T-helper 2 cell treated with Interferon-gamma antibody and Interleukin-4, amounts not matched to agents 100 ng/mL and 5 ng/mL, for 36 hours (primary cell): ENCODE data around the gene ADAM12. TPM values are rescaled to one million over a fixed set of nuclear protein-coding genes. Genes with fewer than 3 reads are reported as not detected.
"Not testable (repeated sequence)": the region's sequence is repeated elsewhere in the genome, so short reads cannot be mapped to it uniquely, and the experiment has no call there.

ENCODE experiments used
- intact Hi-C: fragments of 100-400 bp; cut with micrococcal nuclease; formaldehyde crosslinking; loops from one replicate; pipeline ENCODE4 v1.15.1; 2023
- total RNA-seq: library from RNA; stranded (reverse); gene quantifications from 2 replicates; pipeline ENCODE4 v1.2.3, GENCODE V29; 2022

The ADAM12 gene
- total RNA-seq, 1 donor from 2014 or later, result 0.14 TPM

DNA sequence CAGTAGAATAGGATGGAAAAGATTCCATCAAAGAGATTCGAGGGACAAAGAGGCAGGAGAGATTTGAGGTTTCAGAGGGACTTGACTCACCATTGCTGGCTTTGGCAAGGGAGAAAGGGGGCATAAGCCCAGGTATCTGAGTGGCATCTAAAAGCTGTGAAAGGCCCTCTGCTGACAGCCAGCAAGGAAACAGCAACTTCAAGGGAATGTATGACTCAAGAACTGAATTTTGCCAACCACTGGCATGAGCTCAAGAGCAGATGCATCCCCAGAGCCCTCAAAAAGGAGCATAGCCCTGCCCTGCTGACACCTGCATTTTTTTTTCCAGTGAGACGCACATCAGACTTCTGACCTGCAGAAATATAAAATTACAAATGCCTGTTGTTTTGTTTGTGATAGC lies 19.6 kb upstream of the ADAM12 start:
- intact Hi-C loops, result no loop called here

DNA sequence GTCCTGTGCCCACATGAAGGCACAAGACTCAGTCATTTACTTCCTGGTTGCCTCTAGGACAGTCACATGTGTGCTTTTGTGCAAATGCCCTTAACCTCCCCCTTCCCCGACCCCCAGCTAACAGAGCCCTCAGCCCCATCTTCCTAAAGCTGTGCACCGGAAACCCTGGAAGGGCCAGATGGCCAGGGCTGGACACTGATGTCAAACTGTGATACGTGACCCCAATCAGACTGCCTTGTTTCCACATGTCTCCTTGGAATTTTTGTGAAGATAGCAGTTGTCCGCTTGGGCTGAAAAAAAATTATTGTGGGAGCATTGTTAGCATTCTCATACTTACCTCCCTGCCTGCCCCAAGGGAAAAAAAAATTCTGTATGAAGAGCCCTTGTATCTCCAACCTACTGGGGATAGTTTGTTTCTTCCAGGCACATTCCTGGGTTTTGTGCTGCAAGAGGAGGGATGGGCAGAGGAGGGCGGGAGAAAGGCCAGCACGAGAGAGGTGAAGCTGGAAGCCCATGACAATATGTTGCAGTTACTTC lies 17.0 kb upstream of the ADAM12 start:
- intact Hi-C loops, result no loop called here

- intact Hi-C loops, result no loop called here
Observed at GRCh38 chr10:126402721-126403695, 14.7 kb upstream of the ADAM12 start.

GRCh38 chr10:126400641-126401040 lies 12.4 kb upstream of the ADAM12 start:
- intact Hi-C loops, result no loop called here

GRCh38 chr10:126398924-126399323 lies 10.6 kb upstream of the ADAM12 start:
- intact Hi-C loops, result no loop called here

DNA sequence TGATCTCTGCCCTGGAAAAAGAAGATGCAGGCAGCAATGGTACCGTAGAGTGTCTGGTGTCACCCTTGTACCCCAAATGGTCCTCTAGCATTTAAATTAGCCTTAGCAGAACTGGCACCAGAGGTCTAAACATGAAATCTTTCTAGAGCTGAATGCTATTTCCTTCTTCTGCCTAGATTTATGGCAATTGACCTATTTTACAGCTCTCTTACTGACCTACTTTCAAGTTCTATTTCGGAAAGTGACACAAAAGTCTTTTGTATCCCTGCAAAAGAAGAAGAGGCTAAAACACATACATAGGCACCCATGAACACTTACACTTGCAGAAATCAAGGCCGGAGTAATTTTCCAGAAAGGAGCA lies 10.1 kb upstream of the ADAM12 start:
- intact Hi-C loops, result no loop called here

DNA sequence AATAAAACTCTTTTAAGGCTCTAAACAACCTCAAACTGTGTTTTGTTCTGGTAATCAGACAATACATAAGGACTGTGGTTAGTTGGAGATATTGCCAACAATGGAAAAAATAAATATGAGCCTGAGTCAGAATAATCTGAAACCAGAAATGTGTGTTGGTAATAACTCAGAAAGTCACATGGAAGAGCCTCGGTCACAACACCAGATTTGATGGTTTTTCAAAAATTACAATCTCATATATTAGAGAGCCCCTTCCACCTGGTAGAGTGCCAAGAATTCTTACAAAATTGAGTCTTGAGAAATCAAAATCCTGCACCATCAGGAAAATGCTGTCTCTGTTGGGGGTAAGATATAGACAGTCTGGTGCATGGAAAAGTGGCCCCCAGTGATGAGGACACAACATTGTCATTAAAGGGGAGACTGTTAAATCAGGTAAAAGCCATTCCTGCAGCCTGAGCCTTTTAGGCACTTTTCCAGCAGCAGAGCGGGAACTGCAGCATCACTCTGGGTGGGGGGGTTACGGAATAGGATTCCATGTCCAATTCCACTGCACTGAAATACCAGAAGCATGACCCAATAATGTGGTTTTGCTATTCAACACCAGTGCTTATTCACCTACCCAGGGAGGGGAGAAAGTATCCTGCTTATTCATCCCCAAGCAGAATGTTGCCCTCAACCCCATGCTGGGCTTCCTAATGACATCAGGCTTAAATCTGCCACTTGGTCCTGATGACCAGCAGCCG lies 9.5 kb upstream of the ADAM12 start:
- intact Hi-C loops, result no loop called here

- intact Hi-C loops, result no loop called here
Observed at GRCh38 chr10:126397156-126397555, 8.9 kb upstream of the ADAM12 start.

- intact Hi-C loops, result no loop called here
Observed at GRCh38 chr10:126394948-126395347, 6.7 kb upstream of the ADAM12 start.

- intact Hi-C loops, result no loop called here
Observed at GRCh38 chr10:126393076-126393475, 4.8 kb upstream of the ADAM12 start.

DNA sequence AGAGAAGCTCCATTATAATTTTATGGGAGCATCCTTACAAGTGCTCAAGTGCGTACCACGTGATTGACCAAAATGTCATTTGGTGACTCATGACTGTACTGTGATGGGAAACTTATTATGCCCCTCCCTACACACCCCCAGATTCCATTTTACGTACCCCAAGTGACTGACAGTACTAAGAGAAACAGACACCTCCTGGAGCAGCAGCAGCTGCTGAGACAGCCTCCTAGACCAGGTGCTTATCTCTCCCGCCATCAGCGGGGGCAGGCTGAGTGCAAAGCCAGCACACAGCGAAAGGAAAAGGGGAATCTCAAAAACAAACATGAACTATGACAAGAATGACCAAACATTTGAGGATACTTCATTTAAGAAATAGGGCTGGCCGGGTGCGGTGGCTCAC lies 4.2 kb upstream of the ADAM12 start:
- intact Hi-C loops, result no loop called here

DNA sequence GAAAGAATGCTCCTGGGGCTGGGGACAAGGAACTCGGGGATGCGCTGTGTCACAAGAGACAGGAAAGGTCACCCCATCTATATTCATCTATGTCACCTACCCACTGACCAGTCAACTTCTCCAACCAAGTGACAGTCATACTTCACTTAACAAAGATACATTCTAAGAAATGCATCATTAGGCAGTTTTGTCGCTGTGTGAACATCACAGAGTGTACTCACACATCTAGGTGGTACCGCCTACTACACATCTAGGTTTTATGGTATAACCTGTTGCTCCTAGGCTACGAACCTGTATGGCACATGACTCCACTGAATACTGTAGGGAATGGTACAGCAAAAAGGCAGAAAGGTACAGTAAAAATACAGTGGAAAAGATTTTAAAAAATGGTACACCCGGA lies 3.8 kb upstream of the ADAM12 start:
- intact Hi-C loops, result no loop called here

GRCh38 chr10:126391192-126391885 lies 3.1 kb upstream of the ADAM12 start:
- intact Hi-C loops, result no loop called here

DNA sequence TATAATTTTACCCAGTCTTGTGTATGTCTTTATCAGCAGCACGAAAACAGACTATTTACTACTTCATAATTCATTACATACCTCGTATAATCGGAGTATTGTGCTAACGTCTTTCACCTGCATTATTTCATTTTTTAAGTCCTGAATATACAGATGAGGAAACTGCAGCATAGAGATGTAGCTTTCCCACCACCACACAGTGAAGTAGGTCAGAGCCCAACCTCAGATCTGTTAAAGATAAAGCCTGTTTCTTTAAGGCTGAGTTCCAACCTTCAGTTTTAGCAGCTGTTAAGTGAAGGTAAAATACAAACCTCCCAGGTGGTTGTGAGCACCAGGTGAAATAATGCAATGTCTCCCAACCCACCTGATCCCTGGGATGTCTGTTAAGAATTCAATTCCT lies 2.0 kb upstream of the ADAM12 start:
- intact Hi-C loops, result no loop called here

- intact Hi-C loops, result loop anchor here (10.0 kb wide), 1 partner anchor 402 kb away; no protein-coding TSS in a partner anchor
Observed at GRCh38 chr10:126387041-126387921, 996 bp downstream of the ADAM12 start.

- intact Hi-C loops, result loop anchor here (10.0 kb wide), 1 partner anchor 400 kb away; no protein-coding TSS in a partner anchor
Observed at GRCh38 chr10:126384269-126384873, 3.9 kb downstream of the ADAM12 start.

DNA sequence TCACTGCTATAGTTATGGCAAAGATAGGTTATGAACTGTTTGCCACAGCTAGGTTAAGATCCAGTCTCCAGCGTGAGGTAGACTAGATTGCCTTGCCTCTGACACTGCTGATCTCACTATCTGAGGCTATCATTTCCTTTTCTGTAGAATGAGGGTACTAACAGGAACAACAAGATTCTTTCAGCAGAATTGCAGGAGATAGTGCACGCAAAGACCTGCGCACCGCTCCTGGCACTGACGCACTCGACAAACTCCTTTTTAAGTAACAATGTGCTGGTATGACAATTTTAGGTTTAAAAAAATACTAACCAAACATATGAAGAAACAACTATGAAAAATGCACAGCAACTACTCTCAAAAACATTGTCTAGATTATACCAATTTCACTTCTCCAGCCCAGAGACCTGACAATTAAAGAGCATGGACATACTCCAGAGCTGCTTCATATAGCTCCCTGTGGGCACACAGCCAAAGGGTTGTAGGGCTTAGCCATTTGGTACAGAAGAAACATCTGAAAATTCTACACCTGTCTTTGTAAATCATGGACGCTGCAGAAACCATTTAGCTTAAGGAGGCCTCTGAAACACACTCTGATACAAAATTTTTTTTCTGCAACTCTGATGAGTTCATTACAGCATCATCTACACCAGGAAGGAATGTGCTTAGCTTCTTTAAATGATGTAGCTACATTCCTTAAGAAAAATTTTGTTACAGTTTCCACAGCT lies 7.8 kb downstream of the ADAM12 start:
- intact Hi-C loops, result loop anchor here (10.0 kb wide), 1 partner anchor 396 kb away; no protein-coding TSS in a partner anchor

GRCh38 chr10:126379166-126379565 lies 9.1 kb downstream of the ADAM12 start:
- intact Hi-C loops, result not testable (repeated sequence)

- intact Hi-C loops, result no loop called here
Observed at GRCh38 chr10:126376956-126377355, 11.3 kb downstream of the ADAM12 start.
